Measurements from ENCODE around the gene PNRC1. TPM values are rescaled to one million over a fixed set of nuclear protein-coding genes. Genes with fewer than 3 reads are reported as not detected.
A peak's percentile ranks its signal among the peaks of the same experiment; 100 is the strongest.

The PNRC1 gene
- total and polyA plus RNA-seq, 9 donors: 66.8 to 105 (median 97.3) TPM

- no peak overlapping the region for H3K27ac ChIP-seq (ENCODE audit: low read length)
- WGBS (ENCODE audit: insufficient coverage): 89% methylated on average over 6 of the region's 10 CpGs
- no peaks in the 10 kb centered on the region for H3K9me3 ChIP-seq (replicated peaks; ENCODE audit: control insufficient read depth, low read depth, low read length)
- no peaks in the 10 kb centered on the region for H3K4me1 ChIP-seq (ENCODE audit: control insufficient read depth, insufficient read depth, low read length)
- no peaks in the 10 kb centered on the region for H3K27me3 ChIP-seq (ENCODE audit: control insufficient read depth, insufficient read depth, low read length)
- no peak overlapping the region for H3K4me3 ChIP-seq (ENCODE audit: low read length)
- no peaks in the 10 kb centered on the region for H3K36me3 ChIP-seq (ENCODE audit: control insufficient read depth, insufficient read depth, low read length)
- no peak for DNase-seq
Observed at GRCh38 chr6:89069536-89070163, 10.9 kb upstream of the PNRC1 start.

GRCh38 chr6:89071036-89071435, 9.5 kb upstream of the PNRC1 start:
- Histone ChIP-seq H3K4me1 (ENCODE audit: control insufficient read depth, insufficient read depth, low read length) (no peaks in the 10 kb centered on the region), H3K27ac (ENCODE audit: low read length) (no peak overlapping the region), H3K27me3 (ENCODE audit: control insufficient read depth, insufficient read depth, low read length) (no peaks in the 10 kb centered on the region), H3K9me3 (replicated peaks; ENCODE audit: control insufficient read depth, low read depth, low read length) (no peaks in the 10 kb centered on the region), H3K36me3 (ENCODE audit: control insufficient read depth, insufficient read depth, low read length) (no peaks in the 10 kb centered on the region), H3K4me3 (ENCODE audit: low read length) (no peak overlapping the region)
- DNase-seq: no peak

GRCh38 chr6:89073014-89073620, 7.4 kb upstream of the PNRC1 start:
- no peaks in the 10 kb centered on the region for H3K4me1 ChIP-seq (ENCODE audit: control insufficient read depth, insufficient read depth, low read length)
- H3K36me3 ChIP-seq (ENCODE audit: control insufficient read depth, insufficient read depth, low read length): no peaks in the 10 kb centered on the region
- no peaks in the 10 kb centered on the region for H3K27me3 ChIP-seq (ENCODE audit: control insufficient read depth, insufficient read depth, low read length)
- H3K27ac ChIP-seq (ENCODE audit: low read length): peak overlapping the region; percentile 2
- WGBS (ENCODE audit: insufficient coverage): no CpG with 5 or more reads among the region's 4 CpGs
- H3K4me3 ChIP-seq (ENCODE audit: low read length): no peak overlapping the region
- no peaks in the 10 kb centered on the region for H3K9me3 ChIP-seq (replicated peaks; ENCODE audit: control insufficient read depth, low read depth, low read length)
- peak; percentile 48 for DNase-seq

GRCh38 chr6:89073840-89074239, 6.7 kb upstream of the PNRC1 start:
- 85% methylated on average over 1 of the region's 2 CpGs for WGBS (ENCODE audit: insufficient coverage)
- Histone ChIP-seq H3K27me3 (ENCODE audit: control insufficient read depth, insufficient read depth, low read length) (no peaks in the 10 kb centered on the region), H3K27ac (ENCODE audit: low read length) (no peak overlapping the region), H3K4me3 (ENCODE audit: low read length) (no peak overlapping the region), H3K4me1 (ENCODE audit: control insufficient read depth, insufficient read depth, low read length) (no peaks in the 10 kb centered on the region), H3K36me3 (ENCODE audit: control insufficient read depth, insufficient read depth, low read length) (no peaks in the 10 kb centered on the region), H3K9me3 (replicated peaks; ENCODE audit: control insufficient read depth, low read depth, low read length) (no peaks in the 10 kb centered on the region)
- DNase-seq: no peak

GRCh38 chr6:89079511-89080234, 878 bp upstream of the PNRC1 start:
- H3K27me3 ChIP-seq (ENCODE audit: control insufficient read depth, insufficient read depth, low read length): no peaks in the 10 kb centered on the region
- peaks cover 11% of the 10 kb centered on the region for H3K4me1 ChIP-seq (ENCODE audit: control insufficient read depth, insufficient read depth, low read length)
- peak overlapping the region; percentile 100 for H3K4me3 ChIP-seq (ENCODE audit: low read length)
- peak; percentile 89 for DNase-seq
- WGBS (ENCODE audit: insufficient coverage): 0% methylated on average over 6 of the region's 20 CpGs
- peaks cover 15% of the 10 kb centered on the region for H3K36me3 ChIP-seq (ENCODE audit: control insufficient read depth, insufficient read depth, low read length)
- H3K27ac ChIP-seq (ENCODE audit: low read length): peak overlapping the region; percentile 100
- H3K9me3 ChIP-seq (replicated peaks; ENCODE audit: control insufficient read depth, low read depth, low read length): no peaks in the 10 kb centered on the region

- H3K36me3 ChIP-seq (ENCODE audit: control insufficient read depth, insufficient read depth, low read length): peaks cover 27% of the 10 kb centered on the region
- no peak for DNase-seq
- WGBS (ENCODE audit: insufficient coverage): 0% methylated on average over 32 of the region's 36 CpGs
- H3K4me1 ChIP-seq (ENCODE audit: control insufficient read depth, insufficient read depth, low read length): peaks cover 14% of the 10 kb centered on the region
- H3K9me3 ChIP-seq (replicated peaks; ENCODE audit: control insufficient read depth, low read depth, low read length): no peaks in the 10 kb centered on the region
- peak overlapping the region; percentile 100 for H3K4me3 ChIP-seq (ENCODE audit: low read length)
- peak overlapping the region; percentile 100 for H3K27ac ChIP-seq (ENCODE audit: low read length)
- H3K27me3 ChIP-seq (ENCODE audit: control insufficient read depth, insufficient read depth, low read length): no peaks in the 10 kb centered on the region
Observed at GRCh38 chr6:89081129-89081422, 525 bp downstream of the PNRC1 start.

DNA sequence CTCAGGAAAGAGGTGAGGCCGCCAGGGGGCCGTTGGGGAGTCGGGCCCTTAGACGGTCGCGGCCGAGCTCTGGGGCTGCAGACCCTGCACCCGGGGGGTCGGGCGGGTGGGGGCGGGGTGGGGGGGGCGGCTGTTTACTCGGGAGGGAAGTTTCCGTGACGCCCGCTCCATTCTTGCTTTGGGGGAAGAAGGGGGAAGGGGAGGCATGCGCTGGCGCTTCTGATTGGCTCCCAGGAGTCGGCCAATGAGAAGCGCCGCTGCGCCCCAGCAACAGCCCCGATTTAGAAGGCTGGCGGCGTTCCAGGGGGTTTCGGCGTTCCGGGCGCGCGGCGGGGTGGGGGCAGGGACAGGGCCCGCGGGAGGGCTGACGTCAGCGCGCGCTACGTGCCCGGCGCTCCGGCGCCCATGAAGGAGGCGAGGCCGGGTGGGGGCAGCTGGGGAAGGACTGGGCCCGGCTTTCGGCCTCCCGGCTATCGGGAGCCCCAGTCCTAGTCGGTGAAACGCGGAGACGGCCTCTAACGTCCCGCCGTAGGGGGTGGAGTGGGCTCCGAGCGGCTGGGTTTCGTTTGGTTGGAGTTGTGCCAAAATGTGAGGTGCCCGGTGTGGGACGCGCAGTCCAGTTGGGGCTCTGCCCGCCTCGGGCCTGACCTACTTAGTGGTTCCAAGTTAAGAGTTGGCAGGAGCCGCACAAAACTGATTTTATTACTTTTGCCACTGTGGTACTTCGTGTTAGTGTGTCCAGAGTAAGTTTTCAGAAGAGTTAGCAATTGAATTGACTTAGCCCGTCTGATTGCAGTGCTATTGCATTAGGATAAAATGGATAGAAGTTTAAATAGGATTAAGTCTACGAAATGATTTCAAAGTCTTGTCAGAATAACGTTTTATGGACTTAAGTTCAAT, 1.1 kb downstream of the PNRC1 start:
- Histone ChIP-seq H3K27ac (ENCODE audit: low read length) (peak overlapping the region; percentile 100), H3K4me3 (ENCODE audit: low read length) (peak overlapping the region; percentile 100), H3K36me3 (ENCODE audit: control insufficient read depth, insufficient read depth, low read length) (peaks cover 28% of the 10 kb centered on the region), H3K4me1 (ENCODE audit: control insufficient read depth, insufficient read depth, low read length) (peaks cover 14% of the 10 kb centered on the region), H3K9me3 (replicated peaks; ENCODE audit: control insufficient read depth, low read depth, low read length) (no peaks in the 10 kb centered on the region), H3K27me3 (ENCODE audit: control insufficient read depth, insufficient read depth, low read length) (no peaks in the 10 kb centered on the region)
- WGBS (ENCODE audit: insufficient coverage): under 1% methylated on average over 55 of the region's 69 CpGs
- peak; percentile 99 for DNase-seq

DNA sequence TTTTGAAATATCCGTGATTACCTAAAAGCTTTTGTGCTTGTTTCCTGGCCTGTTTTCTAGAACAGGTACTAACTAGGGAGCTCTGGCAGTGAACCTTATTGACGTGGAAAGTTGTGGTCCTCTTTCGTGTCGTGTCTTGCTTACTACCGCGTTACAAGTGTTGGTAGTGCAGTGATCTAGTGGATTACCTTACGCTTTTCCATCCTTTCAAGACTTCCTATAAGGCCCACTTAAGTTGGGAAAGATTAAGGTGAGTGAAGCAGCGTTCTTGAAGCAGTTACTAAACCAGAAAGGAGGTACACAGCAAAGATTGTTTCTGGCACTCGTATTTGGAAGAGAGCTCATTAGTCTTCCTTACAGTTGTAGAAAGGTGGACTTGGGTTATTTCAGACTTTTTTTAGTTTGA, 1.9 kb downstream of the PNRC1 start:
- H3K27ac ChIP-seq (ENCODE audit: low read length): peak overlapping the region; percentile 98
- 0% methylated on average over 2 of the region's 9 CpGs for WGBS (ENCODE audit: insufficient coverage)
- no peaks in the 10 kb centered on the region for H3K9me3 ChIP-seq (replicated peaks; ENCODE audit: control insufficient read depth, low read depth, low read length)
- no peaks in the 10 kb centered on the region for H3K27me3 ChIP-seq (ENCODE audit: control insufficient read depth, insufficient read depth, low read length)
- DNase-seq: peak; percentile 69
- peaks cover 14% of the 10 kb centered on the region for H3K4me1 ChIP-seq (ENCODE audit: control insufficient read depth, insufficient read depth, low read length)
- peak overlapping the region; percentile 100 for H3K4me3 ChIP-seq (ENCODE audit: low read length)
- H3K36me3 ChIP-seq (ENCODE audit: control insufficient read depth, insufficient read depth, low read length): peaks cover 28% of the 10 kb centered on the region

DNA sequence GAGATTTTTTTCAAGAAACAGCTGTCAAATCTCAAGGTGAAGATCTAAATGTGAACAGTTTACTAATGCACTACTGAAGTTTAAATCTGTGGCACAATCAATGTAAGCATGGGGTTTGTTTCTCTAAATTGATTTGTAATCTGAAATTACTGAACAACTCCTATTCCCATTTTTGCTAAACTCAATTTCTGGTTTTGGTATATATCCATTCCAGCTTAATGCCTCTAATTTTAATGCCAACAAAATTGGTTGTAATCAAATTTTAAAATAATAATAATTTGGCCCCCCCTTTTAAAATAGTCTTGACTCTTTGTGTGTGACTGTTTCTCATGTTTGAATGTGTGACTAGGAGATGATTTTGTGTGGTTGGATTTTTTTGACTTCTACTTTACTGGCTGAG, 4.0 kb downstream of the PNRC1 start:
- Histone ChIP-seq H3K27me3 (ENCODE audit: control insufficient read depth, insufficient read depth, low read length) (no peaks in the 10 kb centered on the region), H3K4me3 (ENCODE audit: low read length) (no peak overlapping the region), H3K4me1 (ENCODE audit: control insufficient read depth, insufficient read depth, low read length) (peaks cover 10% of the 10 kb centered on the region), H3K27ac (ENCODE audit: low read length) (no peak overlapping the region), H3K36me3 (ENCODE audit: control insufficient read depth, insufficient read depth, low read length) (peaks cover 28% of the 10 kb centered on the region), H3K9me3 (replicated peaks; ENCODE audit: control insufficient read depth, low read depth, low read length) (no peaks in the 10 kb centered on the region)
- DNase-seq: no peak

DNA sequence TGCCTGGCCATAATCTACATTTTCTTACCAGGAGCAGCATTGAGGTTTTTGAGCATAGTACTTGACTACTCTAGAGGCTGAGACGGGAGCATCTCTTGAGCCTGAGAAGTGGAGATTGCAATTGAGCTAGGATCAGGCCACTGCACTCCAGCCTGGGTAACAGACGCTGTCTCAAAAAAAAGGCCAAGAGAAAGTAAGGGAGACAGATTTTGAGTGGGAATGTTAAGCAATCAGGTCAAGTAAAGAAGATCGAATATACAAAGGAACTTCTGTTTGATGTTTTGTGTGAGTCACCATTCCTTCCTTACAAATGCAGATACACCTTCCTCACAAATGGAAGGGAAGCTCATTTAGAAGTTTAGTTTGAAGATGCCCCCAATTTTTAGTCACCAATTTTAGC, 4.4 kb downstream of the PNRC1 start:
- Histone ChIP-seq H3K4me3 (ENCODE audit: low read length) (no peak overlapping the region), H3K27me3 (ENCODE audit: control insufficient read depth, insufficient read depth, low read length) (no peaks in the 10 kb centered on the region)
- WGBS (ENCODE audit: insufficient coverage): 65% methylated on average over 2 of the region's 3 CpGs

More for the DNA sequence above, 4.4 kb downstream of the PNRC1 start:
- Histone ChIP-seq H3K27ac (ENCODE audit: low read length) (no peak overlapping the region), H3K36me3 (ENCODE audit: control insufficient read depth, insufficient read depth, low read length) (peaks cover 28% of the 10 kb centered on the region), H3K9me3 (replicated peaks; ENCODE audit: control insufficient read depth, low read depth, low read length) (no peaks in the 10 kb centered on the region), H3K4me1 (ENCODE audit: control insufficient read depth, insufficient read depth, low read length) (peaks cover 10% of the 10 kb centered on the region)
- no peak for DNase-seq

Data from muscle of leg (tissue), 11 donors.